ENCODE data around the gene ACOX2.

DNA sequence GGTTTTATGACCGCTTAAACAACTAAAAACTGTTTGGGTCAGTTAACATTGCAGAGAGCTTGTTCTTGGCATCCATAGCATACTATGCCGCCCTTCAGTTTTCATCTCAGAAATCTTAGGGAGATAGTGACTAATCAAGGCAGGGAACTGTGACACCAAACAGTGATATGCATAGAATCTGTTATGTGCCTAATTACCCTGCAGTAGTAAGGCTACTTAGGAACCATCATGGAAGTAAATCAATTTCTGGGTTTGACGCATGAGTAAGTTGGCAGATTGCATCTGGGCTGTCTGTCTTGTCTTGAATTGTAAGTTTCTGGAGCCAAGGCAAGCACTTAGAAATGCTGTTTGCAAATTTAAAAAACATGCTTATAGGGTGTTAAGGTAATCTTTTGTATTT lies 22.6 kb downstream of the ACOX2 start:
- no peak for TF ChIP-seq EZH2 (IDR thresholded peaks at IDR 0.05; ENCODE audit: low read length, missing control alignments)
- TF ChIP-seq, protein P1, sequence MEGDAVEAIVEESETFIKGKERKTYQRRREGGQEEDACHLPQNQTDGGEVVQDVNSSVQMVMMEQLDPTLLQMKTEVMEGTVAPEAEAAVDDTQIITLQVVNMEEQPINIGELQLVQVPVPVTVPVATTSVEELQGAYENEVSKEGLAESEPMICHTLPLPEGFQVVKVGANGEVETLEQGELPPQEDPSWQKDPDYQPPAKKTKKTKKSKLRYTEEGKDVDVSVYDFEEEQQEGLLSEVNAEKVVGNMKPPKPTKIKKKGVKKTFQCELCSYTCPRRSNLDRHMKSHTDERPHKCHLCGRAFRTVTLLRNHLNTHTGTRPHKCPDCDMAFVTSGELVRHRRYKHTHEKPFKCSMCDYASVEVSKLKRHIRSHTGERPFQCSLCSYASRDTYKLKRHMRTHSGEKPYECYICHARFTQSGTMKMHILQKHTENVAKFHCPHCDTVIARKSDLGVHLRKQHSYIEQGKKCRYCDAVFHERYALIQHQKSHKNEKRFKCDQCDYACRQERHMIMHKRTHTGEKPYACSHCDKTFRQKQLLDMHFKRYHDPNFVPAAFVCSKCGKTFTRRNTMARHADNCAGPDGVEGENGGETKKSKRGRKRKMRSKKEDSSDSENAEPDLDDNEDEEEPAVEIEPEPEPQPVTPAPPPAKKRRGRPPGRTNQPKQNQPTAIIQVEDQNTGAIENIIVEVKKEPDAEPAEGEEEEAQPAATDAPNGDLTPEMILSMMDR (conservative IDR thresholded peaks at IDR 0.05 in 1 of 2, IDR thresholded peaks at IDR 0.05 in 1 of 2; ENCODE audit: low read depth in 1 of 2, low read length in 2 of 2): no peak
